GM21360 (cell line): ENCODE results near the gene GATA5.

Source experiments
- ATAC-seq: cut with Tn5 transposase; IDR thresholded peaks from one replicate; pipeline ENCODE4 v1.9.1; 2021; ENCODE audit warnings: mild to moderate bottlenecking, moderate library complexity; ENCODE audit not compliant: unreplicated experiment

The GATA5 gene

DNA sequence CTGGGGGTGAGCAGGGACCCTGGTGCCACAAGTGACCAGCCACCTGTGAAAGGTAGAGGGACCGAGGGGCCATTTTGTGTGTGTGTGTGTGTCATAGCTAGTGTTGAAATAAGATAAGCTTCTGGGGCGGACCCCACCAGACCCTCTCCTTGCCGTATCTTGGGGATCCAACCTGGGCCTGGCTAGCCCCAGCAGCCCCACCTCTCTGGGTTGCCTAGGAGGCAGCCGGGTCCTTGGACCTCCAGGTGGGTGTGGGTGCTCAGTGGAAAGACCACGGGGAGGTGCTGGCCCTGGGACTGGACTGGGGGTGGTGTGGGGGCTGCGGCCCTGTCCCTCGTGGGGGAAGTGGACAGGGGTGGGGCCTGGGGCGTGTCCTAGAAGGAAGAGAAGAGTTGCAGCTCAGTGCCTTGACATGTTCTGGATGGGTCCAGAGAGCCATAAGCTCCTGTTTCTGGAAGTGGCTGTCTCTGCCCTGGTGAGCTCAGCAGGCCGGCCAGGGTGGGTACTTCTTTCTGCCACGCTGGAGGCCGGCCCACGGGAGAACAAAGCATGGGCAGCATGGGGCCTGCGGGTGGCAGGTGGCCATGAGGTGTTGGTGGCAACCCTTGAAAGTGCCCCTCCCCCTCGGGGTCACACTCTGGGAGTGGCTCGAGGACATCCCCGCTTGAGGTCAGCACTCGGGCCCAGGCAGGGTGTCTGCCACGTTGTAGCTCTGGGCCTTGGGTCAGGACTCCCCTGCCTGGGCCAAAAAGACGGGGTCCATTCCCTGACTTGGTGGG lies 56.9 kb downstream of the GATA5 start:
- no peak for ATAC-seq

DNA sequence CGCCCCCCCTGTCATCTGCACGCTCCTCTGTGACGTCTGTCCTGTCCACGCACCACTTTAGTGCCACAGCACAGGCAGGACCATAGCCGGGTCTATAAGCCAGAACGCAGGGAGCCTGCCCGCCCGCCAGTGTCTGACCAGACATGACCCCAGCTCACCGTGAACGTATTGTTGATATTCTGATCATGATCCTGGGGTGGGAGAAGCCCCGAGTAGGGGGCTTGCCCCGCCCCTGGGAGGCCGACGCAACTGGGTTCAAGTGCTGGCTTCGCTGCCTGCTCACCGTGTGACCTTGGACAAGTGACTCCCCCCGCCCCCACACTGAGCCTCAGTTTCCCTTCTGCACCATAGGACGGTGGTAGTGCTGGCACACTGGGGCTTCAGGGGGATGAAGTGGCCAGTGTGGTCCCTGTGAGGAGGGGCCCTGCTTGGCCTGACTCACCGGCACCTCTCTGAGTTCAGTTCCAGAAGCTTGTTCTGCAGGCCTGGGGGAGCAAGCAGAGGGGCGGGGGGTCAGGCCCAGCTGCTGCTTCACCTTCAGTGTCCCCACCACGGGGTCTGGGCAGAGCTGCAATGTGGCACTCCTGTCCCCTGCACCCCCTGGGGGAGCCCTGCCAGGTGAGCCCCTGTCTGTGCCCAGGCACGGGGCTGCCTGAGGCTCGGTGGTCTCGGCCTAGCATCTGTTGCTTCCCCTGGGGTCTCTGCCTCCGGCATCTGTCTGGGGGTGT lies 57.6 kb downstream of the GATA5 start:
- ATAC-seq: no peak

DNA sequence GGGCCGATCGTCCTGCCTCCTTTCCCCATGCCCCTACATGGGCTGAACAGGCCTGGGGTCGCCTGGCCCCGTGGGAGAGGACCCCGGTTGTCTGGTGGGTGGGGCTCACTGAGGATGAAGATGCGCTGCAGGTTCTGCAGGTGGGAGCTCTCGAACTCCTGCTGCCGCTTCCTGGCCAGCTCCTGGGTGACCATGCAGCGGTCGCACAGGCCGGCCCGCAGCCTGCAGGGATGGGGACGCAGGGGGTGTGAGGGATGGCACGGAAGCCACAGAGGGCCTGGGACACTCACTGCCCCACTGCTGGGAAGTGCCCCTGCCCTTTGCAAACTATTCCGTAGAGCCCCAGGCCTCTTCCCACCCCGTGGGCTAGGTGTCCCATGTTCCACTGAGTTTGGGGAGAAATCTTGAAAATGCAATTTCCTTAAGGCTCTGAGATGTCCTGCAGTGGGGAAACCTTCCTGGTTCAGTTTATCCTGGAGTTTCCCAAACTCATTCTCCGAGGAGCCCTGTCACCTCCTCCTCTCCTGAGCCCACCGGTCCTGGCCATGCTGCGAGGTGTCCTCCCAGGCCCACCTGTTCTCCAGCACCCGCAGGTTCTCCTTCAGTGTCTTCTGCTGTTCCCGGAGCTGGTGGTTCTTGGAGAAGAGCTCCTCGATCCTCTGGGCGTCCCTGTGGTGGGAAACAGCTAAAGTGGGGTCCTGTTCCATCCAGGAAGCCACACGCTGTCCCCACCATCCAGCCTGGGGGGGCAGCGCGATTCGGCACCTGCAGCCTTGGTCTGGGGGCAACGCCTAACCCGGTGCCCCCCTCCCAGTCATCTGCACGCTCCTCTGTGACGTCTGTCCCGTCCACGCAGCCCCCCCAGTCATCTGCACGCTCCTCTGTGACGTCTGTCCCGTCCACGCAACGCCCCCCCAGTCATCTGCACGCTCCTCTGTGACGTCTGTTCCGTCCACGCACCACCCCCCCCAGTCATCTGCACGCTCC lies 58.9 kb downstream of the GATA5 start:
- ATAC-seq: no peak

DNA sequence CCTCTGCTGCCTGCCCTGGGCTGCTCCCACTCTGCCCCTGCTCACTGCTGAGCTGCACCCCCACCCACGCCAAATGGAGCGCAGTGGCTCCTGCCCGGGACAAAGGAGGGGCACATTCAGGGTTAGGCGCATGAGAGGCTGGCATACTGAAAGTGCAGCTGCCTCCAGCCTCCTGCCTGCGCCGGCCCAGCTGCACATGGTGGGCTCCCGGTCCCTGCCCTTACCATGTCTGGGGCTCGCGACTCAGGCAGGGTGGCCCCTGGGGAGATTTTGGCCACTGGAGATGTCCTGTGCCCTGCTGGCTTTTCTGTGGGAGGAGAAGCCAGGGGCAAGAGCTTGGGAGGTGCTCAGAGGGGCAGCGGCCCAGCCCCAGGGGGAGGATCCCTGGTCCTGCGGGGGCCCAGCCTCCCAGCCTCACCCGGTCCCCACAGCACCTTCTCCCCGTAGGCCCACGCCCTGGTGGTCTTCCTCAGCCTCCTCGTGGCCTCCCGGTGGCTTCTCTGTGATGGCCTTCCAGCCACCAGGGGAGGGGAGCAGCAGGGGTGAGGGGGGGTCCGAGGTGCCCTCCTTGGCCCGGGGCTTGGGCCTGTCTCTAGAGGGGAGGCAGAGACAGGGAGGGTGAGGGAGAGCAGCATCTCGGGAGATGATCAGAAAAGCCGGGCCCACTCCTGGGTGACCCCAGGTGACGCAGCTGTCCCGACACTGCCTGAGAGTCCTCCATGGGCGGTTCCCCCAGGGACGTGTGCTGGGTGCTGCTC lies 60.3 kb downstream of the GATA5 start:
- no peak for ATAC-seq

DNA sequence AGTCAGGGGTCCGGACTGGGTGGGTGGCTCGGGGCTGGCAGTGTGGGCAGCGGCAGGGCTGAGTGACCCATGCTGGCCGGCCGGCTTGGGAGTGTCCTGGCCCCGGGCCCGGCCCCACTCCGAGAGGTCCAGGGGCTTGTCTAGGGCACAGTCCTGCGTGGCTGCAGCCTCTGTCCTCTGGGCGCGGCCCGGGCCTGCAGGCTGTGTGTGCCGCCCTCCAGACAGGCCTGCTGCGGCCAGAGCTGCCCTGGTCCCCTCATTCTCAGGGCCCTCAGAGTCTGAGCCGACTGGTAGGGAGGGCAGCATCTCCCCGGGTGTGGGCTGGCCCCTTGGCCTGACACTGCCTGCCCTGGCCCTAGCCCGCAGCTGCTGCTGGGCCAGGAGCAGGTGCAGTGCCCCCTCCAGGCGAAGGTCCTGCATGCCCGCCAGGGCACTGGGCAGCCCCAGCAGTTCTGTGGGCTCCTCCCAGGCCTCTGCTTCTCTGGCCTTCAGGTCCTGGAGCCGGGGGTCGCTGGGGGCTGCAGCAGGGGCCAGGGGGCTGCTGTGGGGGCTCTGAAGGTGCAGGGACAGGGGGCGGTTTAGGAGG lies 61.8 kb downstream of the GATA5 start:
- ATAC-seq: no peak
